T-helper 1 cell treated with Interleukin-12 subunit alpha and Interleukin-12 subunit beta and Interleukin-4 antibody, amounts not matched to agents 30 μg/mL and 1 μg/mL, for 36 hours (primary cell): ENCODE results near the gene ELL2.
"Not testable (repeated sequence)": the region's sequence is repeated elsewhere in the genome, so short reads cannot be mapped to it uniquely, and the experiment has no call there.

Experiments
- H3K27ac Mint-ChIP-seq: one replicate; pipeline ENCODE4 v1.8.0; 2021; ENCODE audit warnings: mild to moderate bottlenecking, mixed read lengths
- H3K27me3 Mint-ChIP-seq: one replicate; pipeline ENCODE4 v1.8.0; 2021; ENCODE audit warnings: low read depth, mixed read lengths
- H3K36me3 Mint-ChIP-seq: one replicate; pipeline ENCODE4 v1.8.0; 2021; ENCODE audit warnings: low read depth, mixed read lengths
- H3K4me1 Mint-ChIP-seq: one replicate; pipeline ENCODE4 v1.8.0; 2021; ENCODE audit warnings: low read depth, mixed read lengths
- H3K4me3 Mint-ChIP-seq: one replicate; pipeline ENCODE4 v1.8.0; 2021; ENCODE audit warnings: mild to moderate bottlenecking, moderate library complexity, mixed read lengths
- H3K9me3 Mint-ChIP-seq: one replicate; pipeline ENCODE4 v1.8.0; 2021; ENCODE audit warnings: mixed read lengths

ELL2 gene

GRCh38 chr5:95840956-95841705, 120.5 kb downstream of the ELL2 start:
- no peaks in the 10 kb centered on the region for H3K27me3 Mint-ChIP-seq
- H3K36me3 Mint-ChIP-seq: peaks cover 2% of the 10 kb centered on the region
- peaks cover 25% of the 10 kb centered on the region for H3K4me1 Mint-ChIP-seq
- H3K27ac Mint-ChIP-seq: no peak overlapping the region
- no peaks in the 10 kb centered on the region for H3K9me3 Mint-ChIP-seq
- H3K4me3 Mint-ChIP-seq: no peak overlapping the region

DNA sequence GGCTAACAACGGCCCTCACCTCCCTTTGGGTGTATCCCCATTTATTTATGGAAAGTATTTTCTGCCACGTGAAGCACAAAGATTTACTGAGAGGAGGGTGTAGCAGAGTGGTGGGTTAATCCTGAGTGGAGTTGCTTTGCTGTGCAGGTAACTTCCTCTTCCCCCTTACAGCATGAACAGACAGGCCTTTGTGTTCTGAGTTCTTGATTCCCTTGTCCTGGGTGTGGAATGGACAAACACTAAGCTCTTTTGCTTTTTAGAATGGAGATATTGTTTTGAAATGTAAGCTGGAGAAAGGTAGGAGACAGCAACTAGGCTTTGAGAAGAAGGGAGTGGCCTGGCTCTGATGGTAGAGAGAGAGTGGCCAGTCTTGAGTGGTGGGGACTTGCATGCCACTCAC, 122.0 kb downstream of the ELL2 start:
- Mint-ChIP-seq H3K27ac (no peak overlapping the region), H3K4me1 (peaks cover 31% of the 10 kb centered on the region), H3K9me3 (no peaks in the 10 kb centered on the region), H3K4me3 (no peak overlapping the region), H3K36me3 (peaks cover 2% of the 10 kb centered on the region), H3K27me3 (no peaks in the 10 kb centered on the region)

GRCh38 chr5:95838556-95838955, 123.1 kb downstream of the ELL2 start:
- H3K36me3 Mint-ChIP-seq: peaks cover 2% of the 10 kb centered on the region
- no peaks in the 10 kb centered on the region for H3K27me3 Mint-ChIP-seq
- H3K4me3 Mint-ChIP-seq: no peak overlapping the region
- H3K27ac Mint-ChIP-seq: no peak overlapping the region
- no peaks in the 10 kb centered on the region for H3K9me3 Mint-ChIP-seq
- H3K4me1 Mint-ChIP-seq: peaks cover 42% of the 10 kb centered on the region

GRCh38 chr5:95838001-95838520, 123.6 kb downstream of the ELL2 start:
- H3K9me3 Mint-ChIP-seq: no peaks in the 10 kb centered on the region
- peaks cover 2% of the 10 kb centered on the region for H3K36me3 Mint-ChIP-seq
- H3K4me1 Mint-ChIP-seq: peaks cover 39% of the 10 kb centered on the region
- no peaks in the 10 kb centered on the region for H3K27me3 Mint-ChIP-seq
- H3K27ac Mint-ChIP-seq: no peak overlapping the region
- H3K4me3 Mint-ChIP-seq: no peak overlapping the region

GRCh38 chr5:95837492-95837891, 124.2 kb downstream of the ELL2 start:
- H3K4me3 Mint-ChIP-seq: no peak overlapping the region
- no peaks in the 10 kb centered on the region for H3K9me3 Mint-ChIP-seq
- H3K27ac Mint-ChIP-seq: no peak overlapping the region
- no peaks in the 10 kb centered on the region for H3K27me3 Mint-ChIP-seq
- no peaks in the 10 kb centered on the region for H3K36me3 Mint-ChIP-seq
- peaks cover 37% of the 10 kb centered on the region for H3K4me1 Mint-ChIP-seq

DNA sequence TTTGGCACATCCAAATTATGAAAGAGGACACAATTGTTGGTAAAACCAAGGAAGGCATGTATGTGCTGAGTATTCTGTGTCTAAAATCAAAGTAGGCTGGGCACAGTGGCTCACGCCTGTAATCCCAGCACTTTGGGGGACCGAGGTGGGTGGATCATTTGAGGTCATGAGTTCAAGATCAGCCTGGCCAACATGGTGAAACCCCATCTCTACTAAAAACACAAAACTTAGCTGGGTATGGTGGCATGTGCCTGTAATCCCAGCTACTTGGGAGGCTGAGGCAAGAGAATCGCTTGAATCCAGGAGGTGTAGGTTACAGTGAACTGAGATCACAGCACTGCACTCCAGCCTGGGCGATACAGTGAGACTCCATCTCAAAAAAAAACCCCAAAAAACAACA, 124.7 kb downstream of the ELL2 start:
- not testable (repeated sequence) for H3K4me3 Mint-ChIP-seq

GRCh38 chr5:95836544-95836943, 125.1 kb downstream of the ELL2 start:
- peak overlapping the region; percentile 22 for H3K27ac Mint-ChIP-seq

More for the DNA sequence above, 124.7 kb downstream of the ELL2 start:
- not testable (repeated sequence) for H3K27me3 Mint-ChIP-seq, H3K9me3 Mint-ChIP-seq, H3K36me3 Mint-ChIP-seq
- H3K27ac Mint-ChIP-seq: peak overlapping the region; percentile 22
- H3K4me1 Mint-ChIP-seq: peaks cover 39% of the 10 kb centered on the region

DNA sequence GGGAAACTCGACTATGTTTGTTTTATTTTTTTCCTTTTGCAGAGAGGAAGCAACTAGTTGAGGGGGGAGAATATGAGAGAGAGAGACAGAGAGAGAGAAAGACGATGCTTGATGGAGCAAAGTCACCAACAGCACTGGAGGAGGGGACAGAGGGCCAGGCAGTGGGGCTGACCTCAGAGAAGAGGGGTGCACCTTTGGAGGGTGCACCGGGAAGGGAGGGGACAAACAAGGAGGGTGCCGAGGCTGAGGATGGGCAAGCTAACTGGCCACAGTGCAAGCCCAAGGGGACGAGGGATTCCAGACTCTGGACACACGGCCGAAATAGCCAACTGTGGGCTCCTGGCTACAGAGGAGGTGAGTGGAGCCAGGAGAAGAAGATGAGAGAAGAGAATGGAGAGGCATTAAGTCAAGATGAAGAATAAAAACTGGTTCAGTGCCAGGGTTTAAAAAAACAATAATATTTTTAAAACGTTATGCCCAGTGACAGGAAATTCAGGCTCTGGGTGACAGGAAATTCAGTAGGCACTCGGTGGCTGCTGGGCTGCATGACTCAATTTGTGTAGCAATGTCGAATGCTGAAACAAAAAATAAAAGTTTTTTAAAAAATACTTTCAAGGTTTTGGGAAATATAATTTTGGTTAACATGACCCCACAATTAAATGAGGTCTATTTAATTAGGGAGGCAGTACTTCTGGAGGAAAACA, 125.8 kb downstream of the ELL2 start:
- Mint-ChIP-seq H3K36me3 (no peaks in the 10 kb centered on the region), H3K27ac (peak overlapping the region; percentile 73), H3K4me3 (peak overlapping the region; percentile 84), H3K4me1 (peaks cover 36% of the 10 kb centered on the region), H3K27me3 (no peaks in the 10 kb centered on the region), H3K9me3 (no peaks in the 10 kb centered on the region)

More at GRCh38 chr5:95836544-95836943, 125.1 kb downstream of the ELL2 start:
- peaks cover 39% of the 10 kb centered on the region for H3K4me1 Mint-ChIP-seq
- no peaks in the 10 kb centered on the region for H3K27me3 Mint-ChIP-seq
- H3K36me3 Mint-ChIP-seq: no peaks in the 10 kb centered on the region
- no peaks in the 10 kb centered on the region for H3K9me3 Mint-ChIP-seq
- no peak overlapping the region for H3K4me3 Mint-ChIP-seq
